GM18951 (cell line): ENCODE results near the gene FOXP4.

Experiments used
- POLR2A ChIP-seq: IDR thresholded peaks from 4 replicates; pipeline ENCODE4 v1.6.1; 2011; ENCODE audit warnings: mild to moderate bottlenecking; ENCODE audit not compliant: insufficient read length, insufficient read depth; ENCODE audit errors: extremely low read depth
- in situ Hi-C: fragments of 300-500 bp; cut with MboI; formaldehyde crosslinking; loops from one replicate; pipeline ENCODE4 v1.12.0; 2022; ENCODE audit warnings: low sequenced_read_pairs, mixed read lengths, inconsistent platforms; ENCODE audit not compliant: unreplicated experiment

FOXP4 gene

GRCh38 chr6:41568585-41569384, 22.6 kb downstream of the FOXP4 start:
- no peak for TF ChIP-seq POLR2A

GRCh38 chr6:41570259-41570615, 24.1 kb downstream of the FOXP4 start:
- in situ Hi-C loops, result no loop called here
- no peak for TF ChIP-seq POLR2A

More at GRCh38 chr6:41568585-41569384, 22.6 kb downstream of the FOXP4 start:
- in situ Hi-C loops, result no loop called here

GRCh38 chr6:41571021-41571780, 25.0 kb downstream of the FOXP4 start:
- no peak for TF ChIP-seq POLR2A
- in situ Hi-C loops, result no loop called here

- in situ Hi-C loops, result no loop called here
Measured at GRCh38 chr6:41572613-41573012, 26.4 kb downstream of the FOXP4 start.

GRCh38 chr6:41573276-41573675, 27.1 kb downstream of the FOXP4 start:
- TF ChIP-seq POLR2A, result no peak
- in situ Hi-C loops, result no loop called here

More at GRCh38 chr6:41572613-41573012, 26.4 kb downstream of the FOXP4 start:
- TF ChIP-seq POLR2A, result no peak

- TF ChIP-seq POLR2A, result no peak
- in situ Hi-C loops, result no loop called here
Measured at GRCh38 chr6:41573985-41574384, 27.8 kb downstream of the FOXP4 start.

- no peak for TF ChIP-seq POLR2A
- in situ Hi-C loops, result no loop called here
Measured at GRCh38 chr6:41575598-41575997, 29.4 kb downstream of the FOXP4 start.

- in situ Hi-C loops, result no loop called here
- TF ChIP-seq POLR2A, result no peak
Measured at GRCh38 chr6:41576667-41577066, 30.5 kb downstream of the FOXP4 start.

GRCh38 chr6:41577356-41578216, 31.4 kb downstream of the FOXP4 start:
- in situ Hi-C loops, result no loop called here
- TF ChIP-seq POLR2A, result no peak

- in situ Hi-C loops, result no loop called here
- no peak for TF ChIP-seq POLR2A
Measured at GRCh38 chr6:41578217-41579087, 32.3 kb downstream of the FOXP4 start.

GRCh38 chr6:41579088-41579610, 33.0 kb downstream of the FOXP4 start:
- no peak for TF ChIP-seq POLR2A
- in situ Hi-C loops, result no loop called here

- in situ Hi-C loops, result no loop called here
Measured at GRCh38 chr6:41580690-41581089, 34.5 kb downstream of the FOXP4 start.

More at GRCh38 chr6:41580690-41581089, 34.5 kb downstream of the FOXP4 start:
- TF ChIP-seq POLR2A, result no peak
